Panc1 (cell line): Measurements from ENCODE around the gene SLC36A4.

Experiments
- SIN3A ChIP-seq: IDR thresholded peaks from 2 replicates; pipeline ENCODE4 v1.6.1; 2012; ENCODE audit warnings: low read depth, mild to moderate bottlenecking, low read length, moderate library complexity, borderline replicate concordance; ENCODE audit not compliant: insufficient read depth
- TF ChIP-seq, protein P1 (sequence below): fragments of 450-650 bp; IDR thresholded peaks from 2 replicates; pipeline ENCODE4 v1.5.1; 2017; ENCODE audit warnings: mild to moderate bottlenecking

DNA sequence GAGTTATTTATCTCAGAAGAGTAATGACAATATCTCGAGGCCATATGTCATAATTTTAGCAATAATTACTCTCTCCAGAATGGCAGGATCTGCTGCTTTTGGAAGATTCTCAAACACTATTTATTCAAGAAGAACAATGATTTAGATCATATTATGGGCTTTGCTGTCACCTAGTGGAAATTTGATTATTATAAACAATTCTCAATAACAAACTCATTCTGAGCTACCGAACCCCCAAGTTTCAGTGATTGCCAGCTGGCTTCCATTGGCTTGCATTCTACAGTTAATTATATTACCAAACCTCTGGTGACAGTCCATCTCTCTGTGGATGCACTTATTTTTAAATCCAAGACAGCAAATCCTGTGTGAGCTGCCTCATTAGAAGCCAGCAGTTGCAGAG, 27.9 kb upstream of the SLC36A4 start:
- TF ChIP-seq, protein P1, sequence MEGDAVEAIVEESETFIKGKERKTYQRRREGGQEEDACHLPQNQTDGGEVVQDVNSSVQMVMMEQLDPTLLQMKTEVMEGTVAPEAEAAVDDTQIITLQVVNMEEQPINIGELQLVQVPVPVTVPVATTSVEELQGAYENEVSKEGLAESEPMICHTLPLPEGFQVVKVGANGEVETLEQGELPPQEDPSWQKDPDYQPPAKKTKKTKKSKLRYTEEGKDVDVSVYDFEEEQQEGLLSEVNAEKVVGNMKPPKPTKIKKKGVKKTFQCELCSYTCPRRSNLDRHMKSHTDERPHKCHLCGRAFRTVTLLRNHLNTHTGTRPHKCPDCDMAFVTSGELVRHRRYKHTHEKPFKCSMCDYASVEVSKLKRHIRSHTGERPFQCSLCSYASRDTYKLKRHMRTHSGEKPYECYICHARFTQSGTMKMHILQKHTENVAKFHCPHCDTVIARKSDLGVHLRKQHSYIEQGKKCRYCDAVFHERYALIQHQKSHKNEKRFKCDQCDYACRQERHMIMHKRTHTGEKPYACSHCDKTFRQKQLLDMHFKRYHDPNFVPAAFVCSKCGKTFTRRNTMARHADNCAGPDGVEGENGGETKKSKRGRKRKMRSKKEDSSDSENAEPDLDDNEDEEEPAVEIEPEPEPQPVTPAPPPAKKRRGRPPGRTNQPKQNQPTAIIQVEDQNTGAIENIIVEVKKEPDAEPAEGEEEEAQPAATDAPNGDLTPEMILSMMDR, result peak; percentile 64
- TF ChIP-seq SIN3A, result no peak
